ENCODE data around the gene RPL7A. TPM values are rescaled to one million over a fixed set of nuclear protein-coding genes. Genes with fewer than 3 reads are reported as not detected.
"Not testable (repeated sequence)": the region's sequence is repeated elsewhere in the genome, so short reads cannot be mapped to it uniquely, and the experiment has no call there.

The RPL7A gene
- total and polyA plus RNA-seq, 2 donors (not counting 3 experiments of a cell fraction or from before 2014, with no cell fraction given), result 2,112 to 2,329 TPM

DNA sequence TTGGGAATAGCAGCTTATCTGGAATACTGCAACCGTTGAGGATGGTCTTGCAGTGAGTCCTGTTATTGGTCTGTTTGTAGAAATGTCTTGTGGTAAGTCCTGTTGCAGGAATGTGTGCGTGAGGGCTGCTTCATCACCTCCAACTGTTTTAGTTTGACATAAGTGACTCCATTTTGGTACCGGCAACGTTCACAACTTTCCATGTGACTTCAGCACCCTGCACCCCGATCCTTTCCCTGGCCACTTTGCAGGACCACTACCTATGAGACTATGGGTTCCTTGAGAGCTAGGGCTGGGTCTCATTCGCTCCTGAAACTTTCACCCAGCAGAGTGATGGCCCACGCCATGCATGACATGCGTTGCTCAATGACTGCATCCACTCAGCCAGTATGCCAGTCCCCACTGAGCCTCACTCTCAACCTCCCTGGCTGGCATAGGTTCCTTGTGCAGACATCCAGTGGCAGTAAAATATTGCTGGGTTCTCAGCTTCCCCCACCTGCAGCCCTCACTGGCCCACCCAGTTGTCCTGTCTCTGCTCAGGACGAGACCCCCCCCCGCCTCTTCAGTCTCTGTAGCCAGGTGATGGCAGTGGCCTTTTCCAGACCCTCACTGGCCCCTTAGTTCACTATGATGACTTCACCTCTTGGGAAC is 20.1 kb upstream of the RPL7A start:
- no peaks in the 10 kb centered on the region for H3K9me3 ChIP-seq (replicated peaks; ENCODE audit: control insufficient read depth, insufficient read depth, low read length)
- no peaks in the 10 kb centered on the region for H3K27me3 ChIP-seq (ENCODE audit: control insufficient read depth in 2 of 2, insufficient read depth in 2 of 2, low read length in 2 of 2)
- H3K9me1 ChIP-seq (replicated peaks; ENCODE audit: control insufficient read depth, extremely low read depth, insufficient read depth, low read length), result no peaks in the 10 kb centered on the region
- H3K4me1 ChIP-seq (ENCODE audit: control insufficient read depth, extremely low read depth, insufficient read depth, low read length), result no peaks in the 10 kb centered on the region
- intact Hi-C loops (cut with micrococcal nuclease), result loop anchor here (2.0 kb wide), 1 partner anchor 89 kb away; no protein-coding TSS in a partner anchor
- TF ChIP-seq MYC (IDR thresholded peaks at IDR 0.05; ENCODE audit: low read depth, low read length), result no peak
- TF ChIP-seq POLR2AphosphoS5 (IDR thresholded peaks at IDR 0.05; ENCODE audit: insufficient read depth, low read depth, low read length), result peak; percentile 22
- H3K79me2 ChIP-seq (ENCODE audit: control insufficient read depth, insufficient read depth, low read length), result peaks cover under 1% of the 10 kb centered on the region
- no peak overlapping the region for H3K27ac ChIP-seq (ENCODE audit: insufficient read depth, low read depth, low read length)
- BruUV-seq (replicated peaks), result no TSS peak
- H3K36me3 ChIP-seq (ENCODE audit: control insufficient read depth in 2 of 2, extremely low read depth in 1 of 2, insufficient read depth in 2 of 2, low read length in 2 of 2), result peaks cover 10 to 22% of the 10 kb centered on the region in 2 experiments
- no peaks in the 10 kb centered on the region for H4K20me1 ChIP-seq (replicated peaks; ENCODE audit: control insufficient read depth, extremely low read depth, insufficient read depth, low read length)
- no peak overlapping the region for H3K9ac ChIP-seq (replicated peaks; ENCODE audit: extremely low read depth, insufficient read depth, low read length)
- POLR2A ChIA-PET, result no interaction called here
- CTCF ChIA-PET, result interaction anchor here (5.6 kb wide), 1 partner anchor 141 kb away, joined by 128 read pairs; no protein-coding TSS in a partner anchor
- DNase-seq (ENCODE audit: low read depth, low spot score) (no peak), FAIRE-seq (no peak)
- H3K4me2 ChIP-seq (ENCODE audit: insufficient read depth, low read length), result no peak overlapping the region
- dilution Hi-C loops (cut with MboI; ENCODE audit: extremely low pct_ligation_motif_present, low sequenced_read_pairs), result no loop called here
- H3K4me3 ChIP-seq (replicated peaks in 1 of 3; ENCODE audit: insufficient read depth in 1 of 3, low read depth in 1 of 3, low read length in 3 of 3), result no peak overlapping the region
- no peak overlapping the region for H2AFZ ChIP-seq (ENCODE audit: low read depth, low read length)

DNA sequence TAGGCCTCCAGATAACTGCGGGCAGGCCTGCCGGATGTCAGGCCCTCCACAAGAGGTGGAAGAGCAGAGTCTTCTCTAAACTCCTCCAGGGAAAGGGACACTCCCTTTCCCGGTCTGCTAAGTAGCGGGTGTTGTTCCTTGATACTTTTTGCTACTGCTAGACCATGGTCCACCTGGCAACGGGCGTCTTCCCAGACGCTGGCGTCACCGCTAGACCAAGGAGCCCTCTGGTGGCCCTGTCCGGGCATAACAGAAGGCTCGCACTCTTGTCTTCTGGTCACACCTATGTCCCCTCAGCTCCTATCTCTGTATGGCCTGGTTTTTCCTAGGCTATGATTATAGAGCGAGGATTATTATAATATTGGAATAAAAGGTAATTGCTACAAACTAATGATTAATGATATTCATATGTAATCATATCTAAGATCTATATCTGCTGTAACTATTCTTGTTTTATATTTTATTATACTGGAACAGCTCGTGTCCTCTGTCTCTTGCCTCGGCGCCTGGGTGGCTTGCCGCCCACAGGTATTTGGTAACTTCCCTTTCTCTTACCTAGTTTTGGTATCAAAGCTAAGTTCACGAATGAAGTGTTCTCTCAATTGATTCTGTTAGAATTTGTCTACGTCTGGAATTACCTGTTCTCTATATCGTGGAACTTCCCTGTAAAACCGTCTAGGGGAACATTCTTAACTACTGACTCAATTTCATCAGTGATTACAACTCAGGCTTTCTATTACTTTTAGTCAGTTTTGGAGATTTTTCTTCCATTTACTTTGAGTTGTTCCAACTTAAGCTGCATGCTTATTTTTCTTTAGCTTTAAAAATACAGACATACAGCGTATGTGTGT is 18.5 kb upstream of the RPL7A start:
- H3K4me1 ChIP-seq (ENCODE audit: control insufficient read depth, extremely low read depth, insufficient read depth, low read length); POLR2A ChIA-PET; H3K4me3 ChIP-seq (replicated peaks in 1 of 3; ENCODE audit: insufficient read depth in 1 of 3, low read depth in 1 of 3, low read length in 3 of 3); H3K9ac ChIP-seq (replicated peaks; ENCODE audit: extremely low read depth, insufficient read depth, low read length); DNase-seq (ENCODE audit: low read depth, low spot score); H3K27me3 ChIP-seq (ENCODE audit: control insufficient read depth in 2 of 2, insufficient read depth in 2 of 2, low read length in 2 of 2); H3K9me3 ChIP-seq (replicated peaks; ENCODE audit: control insufficient read depth, insufficient read depth, low read length); BruUV-seq (replicated peaks); H3K79me2 ChIP-seq (ENCODE audit: control insufficient read depth, insufficient read depth, low read length); H2AFZ ChIP-seq (ENCODE audit: low read depth, low read length); H3K27ac ChIP-seq (ENCODE audit: insufficient read depth, low read depth, low read length); dilution Hi-C loops (cut with MboI; ENCODE audit: extremely low pct_ligation_motif_present, low sequenced_read_pairs); H3K4me2 ChIP-seq (ENCODE audit: insufficient read depth, low read length); H4K20me1 ChIP-seq (replicated peaks; ENCODE audit: control insufficient read depth, extremely low read depth, insufficient read depth, low read length); H3K9me1 ChIP-seq (replicated peaks; ENCODE audit: control insufficient read depth, extremely low read depth, insufficient read depth, low read length): not testable (repeated sequence)
- intact Hi-C loops (cut with micrococcal nuclease), result loop anchor here (1.0 to 2.0 kb wide), 2 partner anchors 91 to 144 kb away; no protein-coding TSS in a partner anchor
- peaks cover 11 to 38% of the 10 kb centered on the region in 2 experiments for H3K36me3 ChIP-seq (ENCODE audit: control insufficient read depth in 2 of 2, extremely low read depth in 1 of 2, insufficient read depth in 2 of 2, low read length in 2 of 2)
- TF ChIP-seq POLR2AphosphoS5 (IDR thresholded peaks at IDR 0.05; ENCODE audit: insufficient read depth, low read depth, low read length), result peak; percentile 39
- TF ChIP-seq, protein P1, sequence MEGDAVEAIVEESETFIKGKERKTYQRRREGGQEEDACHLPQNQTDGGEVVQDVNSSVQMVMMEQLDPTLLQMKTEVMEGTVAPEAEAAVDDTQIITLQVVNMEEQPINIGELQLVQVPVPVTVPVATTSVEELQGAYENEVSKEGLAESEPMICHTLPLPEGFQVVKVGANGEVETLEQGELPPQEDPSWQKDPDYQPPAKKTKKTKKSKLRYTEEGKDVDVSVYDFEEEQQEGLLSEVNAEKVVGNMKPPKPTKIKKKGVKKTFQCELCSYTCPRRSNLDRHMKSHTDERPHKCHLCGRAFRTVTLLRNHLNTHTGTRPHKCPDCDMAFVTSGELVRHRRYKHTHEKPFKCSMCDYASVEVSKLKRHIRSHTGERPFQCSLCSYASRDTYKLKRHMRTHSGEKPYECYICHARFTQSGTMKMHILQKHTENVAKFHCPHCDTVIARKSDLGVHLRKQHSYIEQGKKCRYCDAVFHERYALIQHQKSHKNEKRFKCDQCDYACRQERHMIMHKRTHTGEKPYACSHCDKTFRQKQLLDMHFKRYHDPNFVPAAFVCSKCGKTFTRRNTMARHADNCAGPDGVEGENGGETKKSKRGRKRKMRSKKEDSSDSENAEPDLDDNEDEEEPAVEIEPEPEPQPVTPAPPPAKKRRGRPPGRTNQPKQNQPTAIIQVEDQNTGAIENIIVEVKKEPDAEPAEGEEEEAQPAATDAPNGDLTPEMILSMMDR (IDR thresholded peaks at IDR 0.05; ENCODE audit: extremely low read depth in 1 of 2, insufficient read depth in 1 of 2, low read depth in 1 of 2, low read length in 2 of 2), result peak; percentile 13 to 53
- CTCF ChIA-PET, result interaction anchor here (0.8 to 5.6 kb wide), 21 partner anchors 9 to 169 kb away, joined by 3 to 128 read pairs (median 4); partner anchors contain the start of genes MED22 and RPL7A
- FAIRE-seq, result peak; percentile 8
